GM21717 (cell line): ENCODE data around the gene DAGLA.
"Not testable (repeated sequence)": the region's sequence is repeated elsewhere in the genome, so short reads cannot be mapped to it uniquely, and the experiment has no call there.

Experiments used
- ATAC-seq: cut with Tn5 transposase; IDR thresholded peaks from one replicate; pipeline ENCODE4 v1.9.1; 2021; ENCODE audit warnings: mild to moderate bottlenecking, moderate library complexity; ENCODE audit not compliant: unreplicated experiment

DAGLA gene

DNA sequence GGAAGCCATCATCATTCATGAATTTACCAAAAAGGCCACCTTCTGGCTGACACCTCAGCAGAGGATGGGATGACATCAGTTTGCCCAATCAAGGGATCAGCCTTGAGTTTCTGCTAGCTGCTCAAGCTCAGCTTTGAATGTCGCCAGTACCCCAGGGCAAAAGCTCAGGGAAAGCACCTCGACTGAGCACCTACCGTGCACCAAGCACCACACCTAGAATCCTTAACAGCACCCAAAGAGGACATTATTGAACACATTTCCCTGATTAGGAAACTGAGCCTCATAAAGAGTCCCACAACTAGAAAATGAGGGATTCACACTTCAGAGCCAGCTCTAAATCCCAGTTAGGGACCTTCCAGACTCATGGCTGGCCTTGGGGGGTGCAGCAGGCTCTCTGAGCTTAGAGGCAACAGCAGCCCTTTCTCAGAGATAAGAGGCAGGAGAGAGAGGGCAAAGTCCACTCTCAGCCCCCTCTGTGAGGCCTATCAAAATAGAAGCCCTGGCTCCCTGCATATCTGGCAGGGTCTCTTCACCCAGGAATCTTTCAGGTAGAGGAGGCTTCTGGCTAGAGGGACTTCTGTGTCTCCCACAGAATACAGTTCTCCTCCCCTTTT lies 13.4 kb upstream of the DAGLA start:
- no peak for ATAC-seq

DNA sequence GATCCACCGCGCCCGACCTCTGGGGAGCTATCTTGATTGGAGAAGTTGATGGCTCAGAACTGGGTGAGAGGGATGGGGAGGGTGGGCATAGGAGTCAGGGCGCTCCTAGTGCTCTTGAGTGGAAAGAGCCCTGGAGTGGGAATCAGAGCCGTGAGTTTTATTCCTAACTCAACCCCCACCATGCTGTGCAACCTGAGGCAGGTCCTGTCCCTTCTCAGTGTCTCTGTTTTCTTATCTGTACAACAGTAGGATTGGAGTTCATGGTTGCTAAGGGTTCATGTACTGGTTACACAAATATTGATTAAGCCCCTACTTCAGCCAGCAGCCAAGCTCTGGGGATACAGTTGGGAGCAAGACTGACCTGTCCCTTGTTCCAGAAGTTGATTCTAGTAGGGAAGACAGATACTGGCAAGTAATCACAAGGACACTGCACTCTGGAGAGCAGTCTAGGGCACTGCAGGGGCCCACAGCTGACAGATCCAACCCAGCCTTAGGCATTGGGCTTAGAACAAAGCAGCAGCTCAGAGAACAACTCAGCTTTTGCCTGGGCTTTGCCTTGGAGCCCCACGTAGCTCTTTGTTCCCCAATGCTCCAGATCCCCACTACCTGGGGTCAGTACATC lies 12.4 kb upstream of the DAGLA start:
- no peak for ATAC-seq

DNA sequence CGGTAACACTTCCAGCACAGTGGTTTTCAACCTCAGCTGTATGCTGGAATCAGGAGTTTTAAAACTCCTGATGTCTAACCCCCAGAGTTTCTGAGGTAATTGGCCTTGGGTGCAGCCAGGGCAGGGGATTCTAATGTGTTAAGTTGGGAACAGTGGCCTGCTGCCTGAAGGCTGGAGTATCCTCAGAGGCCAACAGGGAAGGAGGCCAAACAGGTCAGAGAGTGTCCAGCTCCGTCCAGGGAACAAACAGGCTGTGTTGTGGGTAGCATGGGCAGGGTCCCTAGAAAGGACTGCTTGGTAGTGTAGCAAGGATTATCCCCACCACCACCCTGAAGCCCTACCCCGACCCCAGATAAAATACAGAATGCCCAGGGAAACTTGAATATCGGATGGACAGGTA lies 10.8 kb upstream of the DAGLA start:
- ATAC-seq, result no peak

DNA sequence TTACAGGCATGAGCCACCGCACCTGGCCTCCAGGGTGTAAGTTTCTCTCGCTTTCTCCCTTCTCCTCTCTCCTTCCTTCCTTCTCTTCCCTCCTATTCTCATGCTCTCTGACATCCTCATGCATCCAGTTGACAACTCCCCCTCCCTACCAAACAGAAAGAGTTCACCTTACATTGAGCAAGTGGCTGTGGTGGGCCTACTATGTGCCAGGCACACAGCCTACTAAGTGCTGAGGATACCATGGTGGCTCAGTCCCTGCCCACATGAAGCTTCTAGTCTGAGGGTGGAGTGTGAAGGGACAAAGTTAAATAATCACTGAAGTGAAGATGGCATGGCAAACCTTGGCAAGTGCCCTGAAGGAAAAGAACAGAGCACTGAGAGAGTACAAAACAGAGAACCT lies 9.6 kb upstream of the DAGLA start:
- ATAC-seq, result no peak

DNA sequence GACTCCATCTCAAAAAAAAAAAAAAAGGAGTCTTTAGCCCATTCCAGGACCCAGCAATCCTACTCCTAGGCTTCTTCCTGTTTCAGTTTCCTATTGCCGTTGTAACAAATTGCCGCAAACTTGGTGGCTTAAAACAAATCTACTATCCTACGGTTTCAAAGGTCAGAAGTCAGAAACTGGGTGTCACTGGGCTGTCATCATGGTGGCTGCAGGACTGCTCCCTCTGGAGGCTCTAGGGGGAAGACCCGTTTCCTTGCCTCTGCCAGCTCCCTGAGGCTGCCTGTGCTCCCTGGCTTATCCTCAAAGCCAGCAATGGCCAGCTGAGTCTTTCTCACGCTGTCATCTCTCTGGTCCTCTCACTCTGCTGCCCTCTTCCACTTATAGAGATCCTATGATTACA lies 8.7 kb upstream of the DAGLA start:
- no peak for ATAC-seq

DNA sequence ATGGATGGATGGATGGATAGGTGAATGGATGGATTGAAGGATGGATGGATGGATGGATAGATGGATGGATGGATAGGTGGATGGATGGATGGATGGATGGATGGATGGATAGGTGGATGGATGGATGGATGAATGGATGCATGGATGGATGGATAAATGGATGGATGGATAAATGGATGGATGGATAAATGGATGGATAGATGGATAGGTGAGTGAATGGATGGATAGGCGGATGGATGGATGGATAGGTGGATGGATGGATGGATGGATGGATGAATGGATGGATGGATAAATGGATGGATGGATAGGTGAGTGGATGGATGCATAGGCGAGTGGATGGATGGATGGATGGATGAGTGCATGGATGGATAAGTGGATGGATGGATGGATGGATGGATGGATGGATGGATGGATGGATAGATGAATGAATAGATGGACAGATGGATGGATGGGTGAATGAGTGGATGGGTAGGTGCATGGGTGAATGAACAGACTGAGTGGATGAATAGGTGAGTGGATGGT lies 6.2 kb upstream of the DAGLA start:
- ATAC-seq, result not testable (repeated sequence)

DNA sequence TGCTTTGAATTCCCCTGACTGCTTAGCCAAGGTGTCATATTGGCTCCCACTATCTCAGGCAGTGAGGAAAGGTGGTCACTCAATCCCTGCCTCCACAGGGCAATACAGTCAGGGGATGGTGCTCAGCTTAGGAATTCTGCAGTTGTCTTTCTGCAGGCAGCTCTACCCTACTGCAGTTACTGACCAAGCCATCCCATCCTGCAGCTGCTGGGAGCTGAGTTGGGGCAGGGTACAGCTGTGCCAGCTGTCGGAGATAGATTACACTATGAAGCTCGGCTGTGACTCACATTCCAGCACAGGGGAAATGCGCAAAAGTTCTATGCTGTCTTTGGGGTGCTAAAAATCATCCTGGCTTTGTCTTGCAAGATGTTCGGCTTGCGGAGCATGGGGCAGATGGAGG lies 4.4 kb upstream of the DAGLA start:
- ATAC-seq, result no peak

- ATAC-seq, result no peak
These were observed 895 bp upstream of the DAGLA start for GRCh38 chr11:61679296-61679695.

DNA sequence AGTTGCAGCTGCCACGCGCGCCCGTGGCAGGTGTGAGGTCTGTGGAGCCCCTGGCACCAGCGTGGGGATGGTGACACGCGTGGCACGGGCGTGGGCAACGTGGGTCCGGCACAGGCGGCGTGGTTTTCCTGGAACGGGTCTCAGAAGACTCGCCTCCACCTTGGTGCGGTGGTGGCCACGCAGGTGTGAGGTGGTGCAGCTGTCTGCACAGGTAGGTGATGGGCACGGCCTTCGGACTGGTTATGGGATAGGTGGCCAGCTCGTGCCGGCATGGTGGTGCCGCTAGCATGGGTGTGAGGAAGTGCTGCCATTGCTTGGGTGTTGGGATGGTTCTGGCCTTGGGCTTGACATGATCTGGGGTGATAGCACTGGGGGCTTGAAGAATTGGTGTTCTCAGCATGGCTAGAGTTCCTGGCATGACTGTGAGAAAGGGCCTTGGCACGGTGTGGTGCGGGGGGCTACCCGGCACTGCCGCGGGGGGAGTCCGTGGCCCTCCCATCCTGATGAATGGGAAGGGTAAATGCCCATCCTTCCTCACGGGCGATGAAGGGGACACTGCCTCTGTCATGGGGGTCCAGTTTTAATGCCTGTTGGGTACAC lies 531 bp downstream of the DAGLA start:
- no peak for ATAC-seq

DNA sequence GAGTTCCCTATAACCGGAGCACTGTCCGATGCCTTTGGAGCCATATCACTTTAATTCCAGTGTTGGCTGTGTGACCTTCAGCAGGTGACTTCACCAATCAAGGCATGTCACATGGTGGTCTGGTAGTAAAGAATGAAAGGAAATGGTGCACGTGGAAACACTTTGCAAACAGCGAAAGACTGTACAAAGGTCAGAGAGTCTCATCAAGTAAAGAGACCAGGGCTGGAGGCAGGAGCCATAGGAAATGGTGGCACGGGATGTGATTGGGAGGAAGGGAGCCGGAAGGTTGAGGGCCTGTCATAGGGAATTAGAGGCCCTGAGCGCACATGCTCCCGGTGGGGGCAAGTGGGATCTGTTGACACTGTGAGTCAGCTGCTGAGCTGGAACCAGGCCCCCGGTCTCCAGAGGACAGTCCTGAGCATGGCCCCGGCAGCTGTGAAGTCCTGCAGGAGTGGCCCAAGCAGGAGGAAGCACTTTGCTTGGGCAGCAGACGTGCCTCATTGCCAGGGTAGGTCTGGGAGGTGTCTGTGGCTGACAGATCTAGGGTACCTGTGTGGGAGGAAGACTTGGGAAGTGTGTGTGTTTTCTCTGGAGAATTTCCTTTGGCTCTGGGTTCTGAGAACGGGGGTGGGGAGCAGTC lies 2.0 kb downstream of the DAGLA start:
- no peak for ATAC-seq

GRCh38 chr11:61682906-61683675 lies 2.9 kb downstream of the DAGLA start:
- no peak for ATAC-seq

- ATAC-seq, result no peak
These were observed 4.0 kb downstream of the DAGLA start for GRCh38 chr11:61683961-61684869.

DNA sequence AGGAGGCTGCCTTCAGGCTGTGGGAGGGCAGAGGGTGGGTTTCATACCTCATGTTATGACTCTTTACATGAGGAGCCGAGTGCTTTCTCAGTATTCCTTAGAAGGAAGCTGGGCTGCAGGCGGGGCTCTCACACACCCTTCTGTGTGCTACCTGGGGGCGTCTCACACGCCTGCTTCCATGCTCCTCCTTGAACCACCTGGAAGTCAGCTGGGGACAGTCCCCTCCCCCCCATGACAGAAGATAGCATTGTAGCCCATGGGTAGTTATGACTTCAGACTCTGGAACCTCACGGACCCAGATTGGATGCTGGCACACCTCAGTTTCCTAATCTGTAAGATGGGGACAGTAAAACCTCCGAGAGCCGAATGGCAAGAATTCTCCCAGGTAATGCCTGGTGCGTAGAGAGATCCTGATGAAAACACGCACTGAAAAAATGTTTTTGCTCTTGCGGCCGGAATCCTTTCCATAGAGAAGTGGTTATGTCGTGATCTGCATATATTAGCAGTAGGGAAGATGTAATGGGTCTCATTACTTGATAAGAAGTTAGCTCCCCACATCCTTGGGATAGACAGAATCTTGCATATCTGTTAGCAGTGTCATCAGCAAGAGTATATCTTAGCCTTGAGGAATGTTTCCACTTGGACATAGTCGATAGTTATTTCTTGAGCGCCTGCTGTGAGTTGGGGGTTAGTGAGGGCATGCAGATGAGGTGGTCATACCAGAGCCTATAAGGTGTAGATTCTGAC lies 4.9 kb downstream of the DAGLA start:
- ATAC-seq, result no peak

DNA sequence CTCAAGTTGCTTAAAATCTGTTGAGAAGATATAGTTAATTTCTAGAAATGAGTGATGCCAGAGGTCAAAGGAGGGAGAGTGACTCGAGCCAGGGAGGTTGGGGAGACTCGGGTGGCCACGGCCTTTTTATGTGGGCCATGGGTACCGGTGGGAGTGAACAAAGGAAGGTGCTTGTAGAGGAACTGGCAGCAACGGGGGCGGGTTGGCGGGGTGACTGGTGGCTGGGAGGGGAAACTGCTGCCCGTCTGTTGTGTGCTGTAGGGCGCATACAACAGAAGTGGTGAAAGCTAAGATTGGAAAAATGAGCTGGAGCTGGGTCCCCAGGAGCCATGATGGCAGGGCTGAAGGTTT lies 5.4 kb downstream of the DAGLA start:
- no peak for ATAC-seq

DNA sequence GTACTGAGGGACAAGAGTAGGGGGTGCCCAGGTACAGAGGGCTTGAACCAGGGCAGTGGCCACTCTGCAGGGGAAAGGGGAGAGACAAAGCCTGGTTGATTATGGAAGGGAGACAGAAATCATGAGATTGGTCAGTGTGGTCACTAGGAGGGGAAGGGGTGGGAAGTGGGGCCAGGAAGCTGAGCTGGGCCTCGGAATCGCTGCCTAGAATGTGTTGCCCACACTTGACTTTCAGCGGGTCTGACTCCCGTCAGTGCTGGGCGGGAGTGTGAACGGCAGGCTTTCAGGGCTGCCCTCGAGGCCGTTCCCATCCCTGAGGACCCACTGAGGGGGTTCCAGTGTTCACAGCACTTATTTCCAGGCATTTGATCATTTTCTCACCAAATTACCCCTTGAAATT lies 5.9 kb downstream of the DAGLA start:
- no peak for ATAC-seq

- ATAC-seq, result no peak
These were observed 6.3 kb downstream of the DAGLA start for GRCh38 chr11:61686469-61686868.

DNA sequence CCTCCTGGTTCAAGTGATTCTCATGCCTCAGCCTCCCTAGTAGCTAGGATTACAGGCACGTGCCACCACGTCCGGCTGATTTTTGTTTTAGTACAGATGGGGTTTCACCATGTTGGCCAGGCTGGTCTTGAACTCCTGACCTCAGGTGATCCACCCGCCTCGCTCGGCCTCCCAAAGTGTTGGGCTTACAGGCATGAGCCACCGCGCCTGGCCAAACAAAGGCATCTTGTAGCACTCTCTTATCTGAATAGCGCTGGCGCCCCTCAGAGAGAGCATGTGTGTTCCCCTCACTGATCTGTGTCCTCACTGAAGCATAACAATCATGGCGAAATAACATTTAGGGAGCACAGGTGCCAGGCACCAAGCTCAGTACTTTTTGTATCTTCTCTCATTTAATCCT lies 7.2 kb downstream of the DAGLA start:
- ATAC-seq, result no peak

- no peak for ATAC-seq
These were observed 8.4 kb downstream of the DAGLA start for GRCh38 chr11:61688365-61689163.

DNA sequence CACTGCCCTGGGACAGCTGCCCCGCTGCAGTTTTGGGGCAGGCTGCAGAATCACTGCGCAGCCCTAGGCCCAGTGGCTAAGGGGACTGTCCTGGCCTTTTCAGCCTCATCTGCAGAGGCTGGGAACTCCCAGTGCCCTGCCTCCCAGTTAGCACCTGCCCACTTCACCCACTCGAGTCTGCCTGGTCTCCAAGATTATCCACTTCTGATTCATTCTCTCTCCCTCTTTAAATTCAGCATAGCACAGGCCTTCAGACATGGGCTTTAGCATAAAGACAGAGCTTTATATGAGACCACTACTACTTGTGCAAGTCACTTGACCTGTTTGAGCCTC lies 8.9 kb downstream of the DAGLA start:
- no peak for ATAC-seq
